Measurements from ENCODE around the gene PTCH2. TPM values are rescaled to one million over a fixed set of nuclear protein-coding genes. Genes with fewer than 3 reads are reported as not detected.

Gene PTCH2
- total RNA-seq, 1 donor from 2014 or later = not detected

DNA sequence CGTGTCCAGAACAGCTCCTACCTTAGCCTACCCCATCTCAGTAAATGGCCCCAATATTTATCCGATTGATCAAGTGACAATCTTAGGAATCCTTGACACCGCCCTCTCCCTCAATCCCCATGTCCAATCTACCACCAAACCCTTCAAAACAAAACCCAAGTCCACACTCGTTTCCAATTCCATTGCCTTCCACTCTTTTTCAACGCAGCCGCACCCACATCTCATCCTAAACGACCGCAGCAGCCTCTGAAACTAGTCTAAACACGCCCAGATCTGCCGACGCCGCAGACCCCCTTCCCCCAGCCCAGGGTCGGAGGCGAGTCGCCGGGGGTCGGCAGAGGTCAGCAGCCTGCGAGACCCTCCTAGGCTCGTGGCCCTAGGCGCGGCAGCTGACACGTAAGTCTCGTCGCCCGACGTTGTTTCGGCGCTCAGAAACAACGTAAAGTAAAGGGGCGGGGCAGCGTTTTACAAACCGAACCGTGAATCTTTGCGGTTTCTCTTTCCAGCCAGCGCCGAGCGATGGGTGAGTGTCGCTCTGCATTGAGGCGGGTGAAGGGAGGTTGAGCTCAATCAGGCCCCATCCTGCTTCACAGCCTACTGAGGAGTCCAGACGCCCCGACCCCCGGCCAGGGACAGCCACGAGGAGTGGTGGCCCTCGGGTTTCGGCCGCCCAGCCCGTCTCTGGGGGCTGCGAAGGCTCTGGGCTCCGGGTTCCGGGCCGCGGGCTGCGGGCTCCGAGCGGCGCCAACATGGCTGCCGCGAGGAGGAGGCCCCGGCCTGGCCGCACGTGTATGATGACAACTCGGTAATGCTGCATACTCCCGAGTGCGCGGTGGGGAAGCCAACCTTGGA is 67.7 kb downstream of the PTCH2 start, which contains the start of gene RPS8:
Gene RPS8, plus strand, starts transcription at position 463 of the 852 bp plus-strand sequence. Its CDS starts 57 bp downstream, at position 520.
- peak; percentile 56 to 96 for DNase-seq (ENCODE audit: low spot score in 2 of 2)
- intact Hi-C loops (cut with DNase I) = loop anchor here (1.0 to 5.0 kb wide), 4 partner anchors 23 to 527 kb away; partner anchors contain the start of genes KIF2C and RNU5D-1
- Histone ChIP-seq H3K4me3 (peak within 1 kb of the TSS; percentile 60 to 78), H3K27ac (peak within 1 kb of the TSS; percentile 89 to 93), H3K27me3 (no peaks in the 10 kb centered on the region), H3K9me3 (no peaks in the 10 kb centered on the region), H3K36me3 (peaks cover 20 to 36% of the 10 kb centered on the region in 2 donors), H3K4me1 (peaks cover 8 to 9% of the 10 kb centered on the region in 2 donors)
- TF ChIP-seq, protein P1, sequence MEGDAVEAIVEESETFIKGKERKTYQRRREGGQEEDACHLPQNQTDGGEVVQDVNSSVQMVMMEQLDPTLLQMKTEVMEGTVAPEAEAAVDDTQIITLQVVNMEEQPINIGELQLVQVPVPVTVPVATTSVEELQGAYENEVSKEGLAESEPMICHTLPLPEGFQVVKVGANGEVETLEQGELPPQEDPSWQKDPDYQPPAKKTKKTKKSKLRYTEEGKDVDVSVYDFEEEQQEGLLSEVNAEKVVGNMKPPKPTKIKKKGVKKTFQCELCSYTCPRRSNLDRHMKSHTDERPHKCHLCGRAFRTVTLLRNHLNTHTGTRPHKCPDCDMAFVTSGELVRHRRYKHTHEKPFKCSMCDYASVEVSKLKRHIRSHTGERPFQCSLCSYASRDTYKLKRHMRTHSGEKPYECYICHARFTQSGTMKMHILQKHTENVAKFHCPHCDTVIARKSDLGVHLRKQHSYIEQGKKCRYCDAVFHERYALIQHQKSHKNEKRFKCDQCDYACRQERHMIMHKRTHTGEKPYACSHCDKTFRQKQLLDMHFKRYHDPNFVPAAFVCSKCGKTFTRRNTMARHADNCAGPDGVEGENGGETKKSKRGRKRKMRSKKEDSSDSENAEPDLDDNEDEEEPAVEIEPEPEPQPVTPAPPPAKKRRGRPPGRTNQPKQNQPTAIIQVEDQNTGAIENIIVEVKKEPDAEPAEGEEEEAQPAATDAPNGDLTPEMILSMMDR (IDR thresholded peaks at IDR 0.05) = no peak

Other genes with a start within 250 kb of the PTCH2 start
- gene TMEM53, start 168.8 kb downstream of the PTCH2 start, total RNA-seq = 9.2 TPM
- not detected for gene ARMH1, start 168.5 kb downstream of the PTCH2 start, total RNA-seq
- not detected for gene RNU5D-1, start 112.1 kb downstream of the PTCH2 start, total RNA-seq
- 0.53 TPM for gene KIF2C, start 103.4 kb downstream of the PTCH2 start, total RNA-seq
- gene RPS8, start 67.7 kb downstream of the PTCH2 start, total RNA-seq = 1,693 TPM
- not detected for gene BEST4, start 55.1 kb downstream of the PTCH2 start, total RNA-seq
- gene PLK3, start 42.9 kb downstream of the PTCH2 start, total RNA-seq = 107 TPM
- not detected for gene DYNLT4, start 35.9 kb downstream of the PTCH2 start, total RNA-seq
- 15.1 TPM for gene BTBD19, start 34.7 kb downstream of the PTCH2 start, total RNA-seq
- gene EIF2B3, start 143.3 kb upstream of the PTCH2 start, total RNA-seq = 3.6 TPM
- 32.1 TPM for gene HECTD3, start 168.1 kb upstream of the PTCH2 start, total RNA-seq
- gene UROD, start 169.0 kb upstream of the PTCH2 start, total RNA-seq = 150 TPM

All from ascending aorta (tissue), 2 donors.